PC-9 (cell line): ENCODE results near the gene ZDHHC11B. TPM values are rescaled to one million over a fixed set of nuclear protein-coding genes. Genes with fewer than 3 reads are reported as not detected.
"Not testable (repeated sequence)": the region's sequence is repeated elsewhere in the genome, so short reads cannot be mapped to it uniquely, and the experiment has no call there.

Experiments used
- BruUV-seq: library from RNA; stranded (reverse); fragments of 400-500 nt; replicated peaks from 2 replicates; lab custom pipeline; 2021; lab: Mats Ljungman, UMichigan
- CTCF ChIA-PET: fragments of 300-600 bp; sonication (Branson Sonifier 250); formaldehyde crosslinking; loops from one replicate; lab custom pipeline; 2022; ENCODE audit warnings: antibody characterized with exemption; lab: Charles Lee
- POLR2A ChIA-PET: fragments of 300-600 bp; sonication (Branson Sonifier 250); formaldehyde crosslinking; loops from one replicate; lab custom pipeline; 2022; ENCODE audit warnings: antibody characterized with exemption; ENCODE audit not compliant: unreplicated experiment; lab: Charles Lee
- DNase-seq, 2 experiments: peaks; one replicate each; pipeline versions ENCODE4 v3.0.0 to v3.0.0-alpha.2; 2015 to 2022; ENCODE audit warnings: mixed read lengths in 1 of 2
- H2AFZ ChIP-seq: fragments of 200-600 bp; sonication (generic); 2 replicates; pipeline ENCODE4 v1.8.1; 2017; ENCODE audit warnings: antibody characterized with exemption
- H3F3A ChIP-seq: fragments of 200-600 bp; sonication (generic); 2 replicates; pipeline ENCODE4 v1.8.1; 2017; ENCODE audit warnings: antibody characterized with exemption, mild to moderate bottlenecking, low read depth; ENCODE audit not compliant: insufficient read depth
- H3K27ac ChIP-seq: fragments of 200-600 bp; sonication (generic); 2 replicates; pipeline ENCODE4 v1.6.1; 2016; ENCODE audit warnings: mixed run types
- H3K27me3 ChIP-seq: fragments of 200-600 bp; sonication (generic); 2 replicates; pipeline ENCODE4 v1.6.1; 2016; ENCODE audit warnings: low read depth, mixed run types; ENCODE audit not compliant: insufficient read depth
- H3K36me3 ChIP-seq: fragments of 200-600 bp; sonication (generic); 2 replicates; pipeline ENCODE4 v1.6.1; 2016; ENCODE audit warnings: low read depth, mixed run types
- H3K4me1 ChIP-seq: fragments of 200-600 bp; sonication (generic); replicated peaks from 2 replicates; pipeline ENCODE4 v1.6.1; 2016; ENCODE audit warnings: mixed run types; ENCODE audit not compliant: insufficient read depth
- H3K4me2 ChIP-seq: fragments of 200-600 bp; sonication (generic); 2 replicates; pipeline ENCODE4 v1.6.1; 2017; ENCODE audit warnings: mixed run types
- H3K4me3 ChIP-seq: fragments of 200-600 bp; sonication (generic); 2 replicates; pipeline ENCODE4 v1.6.1; 2016; ENCODE audit warnings: mixed run types
- H3K79me2 ChIP-seq: fragments of 200-600 bp; sonication (generic); 2 replicates; pipeline ENCODE4 v1.6.1; 2017; ENCODE audit warnings: low read depth, mixed run types
- H3K9me2 ChIP-seq: fragments of 200-600 bp; sonication (generic); 2 replicates; pipeline ENCODE4 v1.8.1; 2017; ENCODE audit warnings: mild to moderate bottlenecking; ENCODE audit not compliant: insufficient read depth
- H3K9me3 ChIP-seq: fragments of 200-600 bp; sonication (generic); 2 replicates; pipeline ENCODE4 v1.8.1; 2016; ENCODE audit warnings: low read depth; ENCODE audit not compliant: insufficient read depth
- H4K20me1 ChIP-seq: fragments of 200-600 bp; sonication (generic); 2 replicates; pipeline ENCODE4 v1.8.1; 2017; ENCODE audit not compliant: insufficient read depth
- EZH2 ChIP-seq: fragments of 200-600 bp; sonication (generic); IDR thresholded peaks from 2 replicates; pipeline ENCODE4 v1.8.0; 2017; ENCODE audit warnings: antibody characterized with exemption, low read depth
- intact Hi-C: fragments of 100-400 bp; cut with micrococcal nuclease; formaldehyde crosslinking; loops from one replicate; pipeline ENCODE4 v1.10.0; 2022; ENCODE audit not compliant: unreplicated experiment
- total RNA-seq: library from RNA; stranded (reverse); gene quantifications from 2 replicates; pipeline ENCODE4 v1.2.3, GENCODE V29; 2021
- TF ChIP-seq, protein P1 (sequence below): fragments of 200-600 bp; sonication (generic); conservative IDR thresholded peaks from 2 replicates; pipeline ENCODE4 v1.6.1; 2017; ENCODE audit warnings: mixed run types, antibody characterized with exemption, mild to moderate bottlenecking, moderate library complexity

ZDHHC11B gene
- total RNA-seq, 1 experiment from 2014 or later, result 0.41 TPM

DNA sequence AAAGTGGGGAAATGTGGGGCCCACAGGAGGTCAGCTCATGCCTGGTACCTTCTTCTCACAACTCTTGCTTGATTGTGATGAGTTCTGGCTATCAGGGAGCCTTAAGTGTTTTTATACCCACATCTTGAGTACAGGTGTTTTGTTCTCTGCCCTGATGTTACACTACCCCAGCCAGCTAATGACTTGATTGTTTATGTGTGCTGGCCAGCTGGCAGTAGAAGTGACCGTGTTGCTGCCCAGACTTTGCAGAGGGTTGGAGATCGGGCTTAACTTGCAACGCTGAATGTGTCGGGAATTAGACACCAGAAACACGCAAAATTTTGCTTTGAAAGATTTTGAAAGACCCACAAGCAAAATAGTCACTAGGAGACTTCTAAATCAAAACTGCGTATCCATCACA lies 16.9 kb upstream of the ZDHHC11B start:
- no TSS peak for BruUV-seq
- POLR2A ChIA-PET, result no interaction called here
- peaks cover 83% of the 10 kb centered on the region for H3K27me3 ChIP-seq
- intact Hi-C loops, result no loop called here
- H3K4me2 ChIP-seq, result no peak overlapping the region
- H3K9me2 ChIP-seq, result no peaks in the 10 kb centered on the region
- DNase-seq, result peak in 1 of 2 experiments; percentile 34
- no peak overlapping the region for H3K27ac ChIP-seq
- no peaks in the 10 kb centered on the region for H3K79me2 ChIP-seq
- no peaks in the 10 kb centered on the region for H3K36me3 ChIP-seq
- CTCF ChIA-PET, result no interaction called here
- H2AFZ ChIP-seq, result no peak overlapping the region
- no peak overlapping the region for H3K4me3 ChIP-seq
- H3K4me1 ChIP-seq, result no peaks in the 10 kb centered on the region
- no peaks in the 10 kb centered on the region for H4K20me1 ChIP-seq
- no peaks in the 10 kb centered on the region for H3F3A ChIP-seq
- peaks cover 9% of the 10 kb centered on the region for H3K9me3 ChIP-seq
- TF ChIP-seq, protein P1, sequence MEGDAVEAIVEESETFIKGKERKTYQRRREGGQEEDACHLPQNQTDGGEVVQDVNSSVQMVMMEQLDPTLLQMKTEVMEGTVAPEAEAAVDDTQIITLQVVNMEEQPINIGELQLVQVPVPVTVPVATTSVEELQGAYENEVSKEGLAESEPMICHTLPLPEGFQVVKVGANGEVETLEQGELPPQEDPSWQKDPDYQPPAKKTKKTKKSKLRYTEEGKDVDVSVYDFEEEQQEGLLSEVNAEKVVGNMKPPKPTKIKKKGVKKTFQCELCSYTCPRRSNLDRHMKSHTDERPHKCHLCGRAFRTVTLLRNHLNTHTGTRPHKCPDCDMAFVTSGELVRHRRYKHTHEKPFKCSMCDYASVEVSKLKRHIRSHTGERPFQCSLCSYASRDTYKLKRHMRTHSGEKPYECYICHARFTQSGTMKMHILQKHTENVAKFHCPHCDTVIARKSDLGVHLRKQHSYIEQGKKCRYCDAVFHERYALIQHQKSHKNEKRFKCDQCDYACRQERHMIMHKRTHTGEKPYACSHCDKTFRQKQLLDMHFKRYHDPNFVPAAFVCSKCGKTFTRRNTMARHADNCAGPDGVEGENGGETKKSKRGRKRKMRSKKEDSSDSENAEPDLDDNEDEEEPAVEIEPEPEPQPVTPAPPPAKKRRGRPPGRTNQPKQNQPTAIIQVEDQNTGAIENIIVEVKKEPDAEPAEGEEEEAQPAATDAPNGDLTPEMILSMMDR, result no peak
- TF ChIP-seq EZH2, result no peak

DNA sequence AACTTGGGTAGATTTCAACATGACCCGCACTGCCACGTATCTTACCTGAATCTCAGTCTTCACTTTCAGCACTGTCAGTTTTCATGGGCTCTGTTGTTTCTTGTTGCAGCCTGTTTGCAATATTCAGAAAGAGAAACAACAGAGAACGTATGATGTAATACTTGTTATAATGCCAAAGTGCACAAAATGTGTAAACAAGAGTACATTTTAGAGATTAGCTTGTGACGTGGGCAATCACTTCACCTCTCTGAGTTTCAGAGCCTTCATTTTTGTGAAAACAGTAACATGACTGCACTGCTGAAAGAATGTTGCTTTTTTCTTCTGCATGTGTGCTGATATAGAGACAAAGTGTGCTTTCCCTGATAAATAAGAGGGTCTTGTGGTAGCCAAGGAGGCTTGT lies 16.5 kb upstream of the ZDHHC11B start:
- H3K4me2 ChIP-seq, H3K4me1 ChIP-seq, BruUV-seq, H3K27ac ChIP-seq, H4K20me1 ChIP-seq, CTCF ChIA-PET, POLR2A ChIA-PET, intact Hi-C loops, H3K79me2 ChIP-seq, H3K9me3 ChIP-seq, H2AFZ ChIP-seq, DNase-seq, H3K36me3 ChIP-seq, H3K9me2 ChIP-seq, H3F3A ChIP-seq, H3K4me3 ChIP-seq: not testable (repeated sequence)
- H3K27me3 ChIP-seq, result peaks cover 79% of the 10 kb centered on the region

DNA sequence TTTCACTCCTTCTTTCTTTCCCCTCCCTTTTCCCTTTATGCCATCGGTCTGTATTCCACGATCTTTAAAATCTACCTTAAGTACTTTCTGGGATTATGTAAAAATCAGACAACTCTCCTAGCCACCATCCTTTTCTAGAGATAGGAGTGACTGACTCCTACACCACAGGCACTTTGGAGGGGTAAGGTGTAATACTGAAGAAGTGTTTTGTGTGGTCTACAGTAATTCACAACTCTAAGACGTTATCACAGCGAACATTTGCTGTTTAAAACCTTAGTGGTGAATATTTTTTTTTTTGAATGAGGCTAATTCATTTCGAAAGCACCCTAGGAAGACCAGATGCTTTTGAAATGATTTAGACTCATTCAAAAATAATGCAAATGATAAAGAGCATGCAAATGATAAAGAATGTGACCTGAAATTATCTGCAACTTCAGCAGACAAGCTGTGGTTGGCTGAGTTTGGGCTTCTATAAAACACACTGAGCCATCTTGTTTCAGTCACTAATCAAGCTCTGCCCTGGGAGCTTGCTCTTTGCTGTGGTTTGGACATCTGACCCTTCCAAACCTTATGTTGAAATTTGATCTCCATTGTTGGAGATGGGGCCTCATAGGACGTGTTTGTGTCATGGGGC lies 14.1 kb upstream of the ZDHHC11B start:
- H3K9me2 ChIP-seq, H4K20me1 ChIP-seq, H3K79me2 ChIP-seq, H3K4me2 ChIP-seq, H3K36me3 ChIP-seq, H3K4me1 ChIP-seq, BruUV-seq, H3K9me3 ChIP-seq, CTCF ChIA-PET, H3K27ac ChIP-seq, H3K4me3 ChIP-seq, POLR2A ChIA-PET, H3F3A ChIP-seq, DNase-seq, H2AFZ ChIP-seq: not testable (repeated sequence)
- intact Hi-C loops, result loop anchor here (5.0 kb wide), 1 partner anchor 86 kb away; no protein-coding TSS in a partner anchor
- peaks cover 68% of the 10 kb centered on the region for H3K27me3 ChIP-seq

DNA sequence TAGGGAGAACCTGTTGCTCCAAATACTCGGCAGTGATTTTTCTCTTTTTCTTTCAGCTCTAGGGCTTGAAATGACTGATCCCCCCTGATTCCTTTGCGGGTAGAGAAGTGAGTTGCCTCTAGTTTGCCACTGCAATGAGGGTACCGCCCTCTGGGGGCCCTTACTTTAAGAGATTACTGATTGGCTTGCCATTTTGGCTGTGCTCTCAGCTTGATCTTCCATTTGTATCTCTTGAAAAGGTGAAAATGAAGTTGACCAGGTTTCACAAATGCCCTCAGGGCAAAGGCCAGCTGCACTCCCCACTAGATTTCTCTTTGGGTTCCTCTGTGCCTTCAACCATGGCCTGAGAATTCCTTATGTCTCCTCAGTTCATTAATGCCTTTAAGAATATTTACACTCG lies 13.5 kb upstream of the ZDHHC11B start:
- H3K79me2 ChIP-seq, H3K4me3 ChIP-seq, BruUV-seq, DNase-seq, H3F3A ChIP-seq, POLR2A ChIA-PET, H3K36me3 ChIP-seq, H3K4me2 ChIP-seq, H2AFZ ChIP-seq, H3K9me3 ChIP-seq, H4K20me1 ChIP-seq, CTCF ChIA-PET, H3K4me1 ChIP-seq, H3K27ac ChIP-seq, H3K9me2 ChIP-seq: not testable (repeated sequence)
- peaks cover 69% of the 10 kb centered on the region for H3K27me3 ChIP-seq
- intact Hi-C loops, result loop anchor here (5.0 kb wide), 1 partner anchor 86 kb away; no protein-coding TSS in a partner anchor

DNA sequence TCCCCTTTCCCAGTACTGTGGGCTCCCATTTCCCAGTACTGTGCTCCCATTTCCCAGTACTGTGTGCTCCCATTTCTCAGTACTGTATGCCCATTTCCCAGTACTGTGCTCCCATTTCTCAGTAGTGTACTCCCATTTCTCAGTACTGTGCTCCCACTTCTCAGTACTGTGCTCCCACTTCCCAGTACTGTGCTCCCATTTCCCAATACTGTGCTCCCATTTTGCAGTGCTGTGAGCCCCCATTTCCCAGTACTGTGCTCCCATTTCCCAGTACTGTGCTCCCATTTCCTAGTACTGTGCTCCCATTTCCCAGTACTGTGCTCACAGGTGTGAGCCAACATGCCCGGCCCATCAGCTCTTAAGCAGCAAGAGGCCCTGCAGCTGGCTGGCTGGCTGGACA lies 11.3 kb upstream of the ZDHHC11B start:
- H3F3A ChIP-seq, H3K9me2 ChIP-seq, POLR2A ChIA-PET, BruUV-seq, H3K79me2 ChIP-seq, H3K36me3 ChIP-seq, H3K4me3 ChIP-seq, H3K4me2 ChIP-seq, H4K20me1 ChIP-seq, H3K4me1 ChIP-seq, H2AFZ ChIP-seq, CTCF ChIA-PET, DNase-seq, H3K27ac ChIP-seq, H3K9me3 ChIP-seq: not testable (repeated sequence)
- peaks cover 66% of the 10 kb centered on the region for H3K27me3 ChIP-seq
- intact Hi-C loops, result loop anchor here (5.0 kb wide), 1 partner anchor 84 kb away; no protein-coding TSS in a partner anchor

DNA sequence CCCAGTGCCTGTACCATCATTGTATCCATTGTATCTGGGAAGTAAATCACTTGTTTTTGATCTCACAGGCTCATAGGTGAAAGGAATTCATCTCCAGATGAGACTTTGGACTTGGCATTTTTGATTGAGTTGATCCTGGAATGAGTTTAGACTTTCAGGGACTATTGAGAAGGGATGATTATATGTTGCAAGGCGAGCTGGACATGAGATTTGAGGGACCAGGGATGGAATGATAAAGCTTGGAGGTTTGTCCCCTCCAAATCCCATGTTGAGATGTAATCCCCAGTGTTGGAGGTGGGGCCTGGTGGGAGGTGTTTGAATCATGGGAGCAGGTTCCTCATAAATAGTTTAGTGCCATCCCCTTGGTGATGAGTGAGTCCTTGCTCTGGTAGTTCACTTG lies 10.4 kb upstream of the ZDHHC11B start:
- H2AFZ ChIP-seq, H3K9me2 ChIP-seq, DNase-seq, H3K27ac ChIP-seq, H3K36me3 ChIP-seq, H4K20me1 ChIP-seq, BruUV-seq, H3K4me2 ChIP-seq, H3F3A ChIP-seq, CTCF ChIA-PET, H3K79me2 ChIP-seq, POLR2A ChIA-PET, H3K9me3 ChIP-seq, H3K4me3 ChIP-seq, H3K4me1 ChIP-seq: not testable (repeated sequence)
- intact Hi-C loops, result loop anchor here (5.0 kb wide), 1 partner anchor 83 kb away; no protein-coding TSS in a partner anchor
- H3K27me3 ChIP-seq, result peaks cover 66% of the 10 kb centered on the region
